Endothelial cell of umbilical vein (primary cell): ENCODE data around the gene LINC00237.

Experiments
- EZH2 ChIP-seq: IDR thresholded peaks from 2 replicates; pipeline ENCODE4 v1.6.1; 2012; ENCODE audit warnings: borderline replicate concordance, low read depth, mild to moderate bottlenecking, moderate library complexity, low read length, inconsistent platforms; ENCODE audit not compliant: severe bottlenecking
- GATA2 ChIP-seq: IDR thresholded peaks from 2 replicates; pipeline ENCODE4 v1.7.0; 2011; ENCODE audit warnings: low read depth, mild to moderate bottlenecking, moderate library complexity, mixed read lengths, low read length; ENCODE audit not compliant: insufficient read length, insufficient read depth
- MYC ChIP-seq: IDR thresholded peaks from one replicate; pipeline ENCODE4 v1.6.1; 2011; ENCODE audit warnings: mild to moderate bottlenecking, low read depth, low read length
- POLR2A ChIP-seq: IDR thresholded peaks from 2 replicates; pipeline ENCODE4 v1.6.1; 2012; ENCODE audit warnings: low read depth, mild to moderate bottlenecking, control low read depth, low read length
- POLR2AphosphoS5 ChIP-seq: IDR thresholded peaks from 2 replicates; pipeline ENCODE4 v1.6.1; 2012; ENCODE audit warnings: low read depth, mild to moderate bottlenecking, control low read depth, low read length, moderate library complexity; ENCODE audit not compliant: insufficient read depth
- TF ChIP-seq, protein P1 (sequence below), 2 donors: IDR thresholded peaks; 1 replicate in 1 of 2; 2 replicates in 1 of 2; pipeline ENCODE4 v1.5.1; 2011; ENCODE audit warnings: low read length in 2 of 2, mild to moderate bottlenecking in 2 of 2, moderate library complexity in 2 of 2, control low read depth in 1 of 2, inconsistent platforms in 1 of 2, low read depth in 1 of 2; ENCODE audit not compliant: insufficient read depth in 1 of 2; ENCODE audit errors: extremely low read depth in 1 of 2

GRCh38 chr20:21087862-21088540 is 18.2 kb downstream of the LINC00237 start:
- no peak for TF ChIP-seq MYC
- no peak for TF ChIP-seq POLR2A
- TF ChIP-seq, protein P1, sequence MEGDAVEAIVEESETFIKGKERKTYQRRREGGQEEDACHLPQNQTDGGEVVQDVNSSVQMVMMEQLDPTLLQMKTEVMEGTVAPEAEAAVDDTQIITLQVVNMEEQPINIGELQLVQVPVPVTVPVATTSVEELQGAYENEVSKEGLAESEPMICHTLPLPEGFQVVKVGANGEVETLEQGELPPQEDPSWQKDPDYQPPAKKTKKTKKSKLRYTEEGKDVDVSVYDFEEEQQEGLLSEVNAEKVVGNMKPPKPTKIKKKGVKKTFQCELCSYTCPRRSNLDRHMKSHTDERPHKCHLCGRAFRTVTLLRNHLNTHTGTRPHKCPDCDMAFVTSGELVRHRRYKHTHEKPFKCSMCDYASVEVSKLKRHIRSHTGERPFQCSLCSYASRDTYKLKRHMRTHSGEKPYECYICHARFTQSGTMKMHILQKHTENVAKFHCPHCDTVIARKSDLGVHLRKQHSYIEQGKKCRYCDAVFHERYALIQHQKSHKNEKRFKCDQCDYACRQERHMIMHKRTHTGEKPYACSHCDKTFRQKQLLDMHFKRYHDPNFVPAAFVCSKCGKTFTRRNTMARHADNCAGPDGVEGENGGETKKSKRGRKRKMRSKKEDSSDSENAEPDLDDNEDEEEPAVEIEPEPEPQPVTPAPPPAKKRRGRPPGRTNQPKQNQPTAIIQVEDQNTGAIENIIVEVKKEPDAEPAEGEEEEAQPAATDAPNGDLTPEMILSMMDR (IDR thresholded peaks at IDR 0.05; ENCODE audit: extremely low read depth in 1 of 2, insufficient read depth in 1 of 2, low read depth in 1 of 2, low read length in 2 of 2): no peak
- TF ChIP-seq EZH2: no peak
- TF ChIP-seq GATA2: no peak
- no peak for TF ChIP-seq POLR2AphosphoS5
